Ecto neural progenitor cell (in vitro differentiated cells): ENCODE data around the gene PITX1.

Source experiments
- DNase-seq: peaks from one replicate; pipeline ENCODE4 v3.0.0-alpha.2; 2018; ENCODE audit warnings: low spot score

The PITX1 gene

DNA sequence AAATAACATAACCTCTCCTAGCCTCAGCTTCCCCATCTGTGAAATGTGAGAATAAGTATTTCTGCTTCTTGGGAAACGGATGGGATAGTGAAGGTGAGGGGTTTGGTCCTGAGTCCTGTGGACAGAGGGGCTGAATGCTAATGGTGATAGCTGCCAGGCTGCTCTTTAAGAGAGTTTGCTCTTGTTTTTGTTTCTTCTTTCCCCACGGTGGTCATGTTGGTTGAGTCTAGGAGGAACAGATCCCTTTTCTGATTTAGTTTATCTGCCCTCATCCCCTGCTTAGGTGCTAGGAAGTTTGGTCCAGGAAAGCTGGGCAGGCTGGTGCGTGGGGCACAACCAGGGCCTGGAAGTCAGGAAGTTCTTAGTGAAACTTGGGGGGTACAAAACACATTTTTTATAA lies 7.7 kb upstream of the PITX1 start:
- no peak for DNase-seq

DNA sequence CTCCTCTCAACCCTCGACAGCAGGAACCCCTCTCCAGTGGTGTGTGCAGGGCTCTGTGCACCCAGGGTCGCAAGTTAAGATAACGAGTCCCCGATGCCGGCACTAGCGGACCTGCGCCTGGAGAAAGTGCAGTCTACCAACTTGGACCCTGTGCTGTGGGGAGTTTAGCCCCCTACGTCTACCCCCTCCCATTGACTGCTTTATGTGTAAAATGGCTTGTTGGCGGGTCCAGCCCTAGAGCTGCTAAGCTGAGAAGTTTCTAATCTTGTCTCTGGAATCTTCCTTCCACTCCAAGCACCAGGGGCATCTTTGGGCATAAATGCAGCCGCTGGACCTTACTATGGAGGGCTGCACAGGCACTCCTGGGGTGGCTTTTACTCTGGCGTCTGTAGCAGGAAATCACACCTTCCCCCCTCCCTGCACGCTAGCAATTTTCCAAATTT lies 7.1 kb upstream of the PITX1 start:
- no peak for DNase-seq

DNA sequence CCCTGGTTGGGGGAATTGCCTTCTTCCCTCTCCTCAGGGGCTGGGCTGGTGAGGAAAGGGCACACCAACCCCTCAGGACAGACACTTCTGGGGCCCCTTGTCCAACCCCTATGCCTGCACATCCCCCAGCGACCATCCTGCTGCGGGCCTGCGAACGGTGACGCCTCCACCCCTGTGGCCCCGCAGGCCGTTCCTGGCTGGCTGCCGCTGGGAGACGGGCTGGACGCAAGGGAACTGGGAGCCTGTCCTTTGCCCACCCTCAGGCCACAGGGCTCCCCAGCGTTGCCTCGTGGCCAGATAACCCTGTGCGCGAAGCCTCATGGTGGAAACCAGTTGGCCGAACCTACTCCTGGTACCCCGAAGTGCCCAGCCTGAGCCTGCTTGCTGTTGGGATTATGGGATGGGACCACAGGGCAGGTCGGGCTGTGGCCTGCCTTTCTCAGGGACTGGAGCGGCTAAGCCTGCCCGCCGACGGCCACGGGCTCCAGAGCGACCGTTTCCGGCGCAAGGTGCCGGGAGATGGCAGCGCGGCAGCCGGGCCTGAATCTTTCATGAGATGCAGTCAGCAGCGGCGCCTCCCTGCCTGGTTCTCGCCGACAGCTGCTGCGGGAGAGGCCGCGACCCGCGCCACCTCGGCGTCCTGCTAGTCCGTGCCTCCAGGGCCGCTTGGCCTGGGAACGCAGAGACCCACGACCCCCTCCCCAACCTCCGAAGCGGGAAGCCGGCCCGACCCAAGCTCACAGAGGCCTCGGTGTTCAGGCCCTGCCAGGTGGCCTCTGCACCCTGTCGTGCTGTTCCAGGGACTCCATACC lies 6.5 kb upstream of the PITX1 start:
- DNase-seq, result peak; percentile 74

DNA sequence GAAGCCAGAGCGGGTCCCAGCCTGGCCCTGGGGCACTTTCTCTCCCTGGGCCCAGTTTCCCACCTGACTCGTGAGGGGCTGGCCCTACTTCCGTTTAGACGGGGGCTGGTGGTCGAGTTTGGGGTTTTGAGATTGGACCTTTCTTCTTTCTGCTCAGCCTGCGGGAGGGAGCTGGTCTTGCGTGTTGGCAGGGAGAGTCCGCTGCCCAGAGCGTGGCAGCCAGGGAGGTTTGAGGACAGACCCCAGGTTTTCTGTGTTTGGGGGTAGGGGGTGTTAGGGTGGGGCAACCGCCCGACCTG lies 6.0 kb upstream of the PITX1 start:
- DNase-seq, result peak; percentile 62

DNA sequence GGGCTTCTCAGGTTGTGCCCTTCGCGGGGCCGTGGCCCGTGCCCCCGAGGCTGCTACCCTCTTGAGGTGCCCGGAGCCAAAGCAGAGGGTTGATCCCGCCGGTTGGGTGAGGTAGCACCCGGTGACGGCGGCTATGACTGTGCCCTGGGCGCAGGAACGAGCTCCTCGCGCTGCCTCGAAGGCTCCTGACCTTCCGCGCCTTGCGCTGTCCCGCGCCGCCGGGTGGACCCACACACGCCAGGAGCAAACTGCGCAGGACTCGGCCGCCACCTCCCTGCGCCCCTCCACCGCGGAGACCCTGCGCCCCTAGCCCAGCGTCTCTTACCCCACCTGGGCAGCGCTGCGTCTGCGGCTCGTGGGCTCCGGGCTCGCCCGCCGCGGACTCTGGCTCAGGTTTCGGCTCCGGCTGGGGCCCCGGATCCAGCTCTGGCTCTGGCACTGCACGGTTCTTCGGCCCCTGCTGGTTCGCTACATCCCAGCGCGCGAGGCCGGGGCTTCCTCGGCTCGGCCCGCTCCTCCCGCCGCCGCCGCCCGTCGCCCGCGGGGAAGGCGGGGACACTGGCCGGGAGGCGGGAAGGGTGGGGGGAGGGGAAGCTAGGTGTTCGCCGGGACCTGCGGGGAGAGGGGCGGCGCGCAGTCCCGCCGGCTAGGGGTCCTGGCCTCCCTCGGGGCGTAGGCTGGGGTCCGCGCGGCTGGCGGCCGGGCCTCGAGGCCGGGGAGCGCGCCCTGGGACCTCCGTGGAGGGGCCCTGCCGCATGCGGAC lies 5.4 kb upstream of the PITX1 start:
- DNase-seq, result peak; percentile 67

DNA sequence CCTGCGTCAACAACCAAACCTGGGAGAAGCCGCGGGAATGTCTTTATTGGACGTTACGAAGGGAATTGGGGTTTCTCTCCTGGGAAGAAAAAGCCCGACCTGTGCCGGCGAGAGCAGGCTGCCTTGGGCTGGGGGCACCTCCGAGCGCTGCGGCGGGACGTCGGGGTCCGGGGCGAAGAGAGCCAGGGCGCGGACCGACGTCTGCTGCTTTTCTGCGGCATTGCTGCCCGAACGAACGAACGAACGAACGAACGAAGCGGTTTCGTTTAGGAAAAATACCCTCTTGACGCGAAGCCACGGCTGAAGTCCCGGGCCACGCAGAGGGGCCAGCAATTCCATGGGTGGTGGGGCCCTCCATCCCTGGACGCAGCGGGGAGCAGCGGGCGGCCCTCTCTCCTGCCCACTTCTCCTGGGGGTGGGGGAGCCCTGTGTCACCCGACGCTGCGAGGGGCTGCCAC lies 4.8 kb upstream of the PITX1 start:
- no peak for DNase-seq

DNA sequence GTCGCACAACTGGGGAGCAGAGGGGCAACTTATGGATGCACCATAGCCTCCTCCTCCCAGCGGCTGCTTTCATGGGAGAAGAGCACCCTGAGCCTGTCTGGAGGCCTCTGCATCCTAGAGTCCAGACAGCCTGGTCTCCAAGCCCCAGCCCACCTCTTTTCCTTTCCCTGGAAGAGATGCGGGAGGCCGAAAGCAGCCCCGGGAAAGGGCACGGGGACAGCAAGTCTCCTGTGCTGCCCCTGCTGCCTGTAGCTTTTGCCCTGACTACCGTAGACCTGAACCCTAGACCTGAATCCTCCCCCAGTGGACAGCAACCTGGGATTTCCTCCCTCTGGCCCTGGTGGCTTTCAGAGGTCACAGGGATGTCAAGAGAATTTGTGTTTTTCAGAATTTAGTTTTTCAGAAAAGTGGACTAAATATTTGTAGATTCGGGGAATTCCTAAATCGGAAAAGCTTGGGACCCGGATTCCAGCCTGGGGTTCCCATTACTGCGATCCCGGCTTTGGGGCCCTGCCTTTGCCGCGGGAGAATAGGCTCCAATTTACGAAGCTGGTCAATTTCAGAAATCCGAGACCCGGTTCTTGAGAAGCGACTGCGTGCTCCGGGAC lies 4.3 kb upstream of the PITX1 start:
- DNase-seq, result no peak

DNA sequence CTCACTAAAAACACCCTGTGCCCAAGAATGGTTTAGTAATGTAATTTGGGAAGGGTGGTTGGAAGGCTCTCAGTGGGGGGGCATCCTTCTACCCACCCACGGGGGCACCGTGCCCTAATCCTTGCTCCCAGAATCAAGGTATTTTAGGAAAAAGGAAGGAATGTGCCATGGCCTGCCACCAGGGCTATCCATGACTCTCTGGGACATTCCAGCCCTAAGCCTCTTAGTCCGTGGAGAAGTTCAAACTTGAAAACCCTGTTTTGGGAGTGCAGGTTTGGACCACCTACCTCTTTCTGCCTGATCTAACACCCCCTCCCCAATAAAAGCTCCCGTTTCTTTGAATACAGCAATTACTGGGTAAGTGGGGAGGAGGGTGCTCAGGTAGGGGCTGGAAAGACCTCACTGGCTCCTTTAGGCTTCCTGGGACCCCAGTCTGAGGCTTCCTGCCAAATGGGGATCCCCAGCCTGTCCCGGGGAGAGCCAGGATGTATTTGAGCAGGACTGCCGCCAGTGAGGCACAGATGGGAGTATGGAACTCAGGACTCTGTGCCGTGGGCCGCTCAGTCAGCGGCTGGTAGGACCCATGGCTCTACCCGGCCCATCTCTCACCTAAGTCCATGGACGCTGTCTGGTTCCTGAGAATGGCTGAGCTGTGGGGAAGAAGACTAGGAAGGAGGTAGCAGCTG lies 3.6 kb upstream of the PITX1 start:
- no peak for DNase-seq

DNA sequence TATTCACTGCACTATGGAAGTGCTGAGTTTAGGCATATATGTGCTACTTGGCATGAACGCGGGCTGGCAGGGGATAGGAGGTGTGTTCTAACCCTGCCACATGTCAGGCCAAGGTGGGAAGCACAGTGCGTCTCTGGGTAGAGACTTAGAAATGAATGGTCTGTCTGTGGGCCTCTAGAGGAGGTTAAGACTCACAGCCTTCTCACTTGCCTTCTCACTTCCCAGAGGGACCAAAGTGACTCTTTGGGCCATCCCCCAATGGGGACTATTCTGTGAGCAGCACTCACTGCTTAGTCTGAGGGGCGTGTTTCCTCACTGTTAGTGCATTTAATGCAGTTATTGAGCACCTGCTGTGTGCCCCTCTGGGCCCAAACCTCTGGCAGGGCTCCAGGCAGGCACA lies 2.4 kb upstream of the PITX1 start:
- no peak for DNase-seq

DNA sequence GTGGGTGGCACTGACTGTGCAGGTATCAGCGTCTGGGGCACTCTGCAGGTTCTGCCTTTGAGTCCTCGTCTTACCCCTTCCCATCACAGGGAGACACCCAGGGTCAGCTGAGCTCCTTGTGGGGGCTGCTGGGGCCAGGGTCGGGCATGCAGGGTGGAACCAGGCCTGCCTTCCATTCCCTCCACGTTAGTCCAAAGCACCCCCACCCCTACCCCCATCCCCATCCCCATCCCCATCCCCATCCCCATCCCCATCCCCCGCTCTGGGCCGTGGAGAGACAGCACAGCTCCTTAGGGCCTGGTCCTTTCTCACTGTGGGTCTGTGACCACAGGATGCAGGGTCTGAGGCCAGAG lies 1.6 kb upstream of the PITX1 start:
- no peak for DNase-seq

DNA sequence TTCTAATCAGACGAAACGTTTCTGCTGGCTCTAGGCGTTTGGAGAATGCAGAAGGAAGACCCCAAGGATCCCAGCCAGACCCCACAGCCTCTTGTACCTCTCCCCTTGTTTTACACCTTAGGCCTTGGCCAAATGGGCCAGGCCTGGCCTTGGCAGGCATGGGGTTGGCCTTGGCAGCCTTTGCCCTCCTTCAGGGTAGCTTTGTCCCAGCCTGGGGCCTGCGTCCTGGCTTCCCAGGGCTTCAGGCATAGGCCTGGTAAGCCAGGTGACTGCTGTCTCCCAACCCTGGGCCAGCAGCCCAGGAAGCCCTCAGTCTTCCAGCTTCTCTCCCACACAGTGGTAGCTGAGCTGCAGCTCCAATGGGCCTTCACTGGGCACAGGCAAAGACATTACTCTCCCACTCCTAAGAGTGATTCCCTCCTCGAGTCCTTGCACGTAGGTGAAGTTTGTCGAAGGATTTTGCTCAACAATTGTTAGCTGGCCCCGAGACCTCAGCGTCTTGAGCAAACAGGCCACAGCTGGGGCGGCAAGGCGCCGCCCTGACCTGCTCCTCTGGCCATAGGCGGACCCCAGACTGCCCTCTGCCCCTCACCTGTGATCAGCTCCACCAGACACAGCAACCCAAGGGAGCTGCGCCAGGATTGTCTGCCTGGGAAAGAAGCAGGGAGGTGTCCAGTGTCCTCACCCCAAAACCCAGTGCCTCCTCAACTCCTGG lies 1.1 kb upstream of the PITX1 start:
- DNase-seq, result no peak

DNA sequence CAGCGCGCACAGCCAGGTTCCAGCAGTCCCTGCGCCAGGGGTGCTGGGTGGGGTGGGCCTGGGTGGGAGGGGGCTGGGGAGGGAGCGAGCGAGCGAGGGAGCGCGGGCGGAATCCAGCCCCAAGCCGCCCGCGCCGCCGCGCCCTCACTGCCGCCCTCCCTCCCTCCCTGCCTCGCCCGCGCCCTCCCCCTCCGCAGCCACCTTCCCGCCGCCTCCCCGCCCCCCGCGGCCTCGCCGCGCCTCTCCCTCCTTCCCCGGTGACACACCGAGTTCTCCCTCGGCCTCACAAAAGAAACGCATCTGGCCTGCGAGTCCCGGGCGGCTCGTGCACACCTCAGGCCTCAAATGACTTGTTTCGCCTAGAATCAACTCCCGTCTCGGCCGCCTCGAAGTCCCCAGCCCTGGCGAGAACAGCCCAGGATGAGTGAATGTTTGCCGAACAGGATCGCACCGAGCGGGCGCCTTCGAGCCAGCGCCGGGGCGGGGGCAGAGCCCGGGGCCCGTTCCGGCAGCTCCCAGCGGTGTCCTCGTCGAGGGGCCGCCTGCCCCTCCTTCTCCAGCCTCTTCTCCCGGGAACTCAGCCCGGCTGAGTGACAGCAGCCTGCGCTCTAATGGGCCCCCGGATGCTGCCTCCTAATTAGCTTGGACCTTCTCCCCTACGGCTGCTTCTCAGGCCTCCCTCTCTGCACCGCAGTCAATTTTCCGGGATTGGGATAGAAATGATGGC lies 371 bp upstream of the PITX1 start:
- peak; percentile 73 for DNase-seq

DNA sequence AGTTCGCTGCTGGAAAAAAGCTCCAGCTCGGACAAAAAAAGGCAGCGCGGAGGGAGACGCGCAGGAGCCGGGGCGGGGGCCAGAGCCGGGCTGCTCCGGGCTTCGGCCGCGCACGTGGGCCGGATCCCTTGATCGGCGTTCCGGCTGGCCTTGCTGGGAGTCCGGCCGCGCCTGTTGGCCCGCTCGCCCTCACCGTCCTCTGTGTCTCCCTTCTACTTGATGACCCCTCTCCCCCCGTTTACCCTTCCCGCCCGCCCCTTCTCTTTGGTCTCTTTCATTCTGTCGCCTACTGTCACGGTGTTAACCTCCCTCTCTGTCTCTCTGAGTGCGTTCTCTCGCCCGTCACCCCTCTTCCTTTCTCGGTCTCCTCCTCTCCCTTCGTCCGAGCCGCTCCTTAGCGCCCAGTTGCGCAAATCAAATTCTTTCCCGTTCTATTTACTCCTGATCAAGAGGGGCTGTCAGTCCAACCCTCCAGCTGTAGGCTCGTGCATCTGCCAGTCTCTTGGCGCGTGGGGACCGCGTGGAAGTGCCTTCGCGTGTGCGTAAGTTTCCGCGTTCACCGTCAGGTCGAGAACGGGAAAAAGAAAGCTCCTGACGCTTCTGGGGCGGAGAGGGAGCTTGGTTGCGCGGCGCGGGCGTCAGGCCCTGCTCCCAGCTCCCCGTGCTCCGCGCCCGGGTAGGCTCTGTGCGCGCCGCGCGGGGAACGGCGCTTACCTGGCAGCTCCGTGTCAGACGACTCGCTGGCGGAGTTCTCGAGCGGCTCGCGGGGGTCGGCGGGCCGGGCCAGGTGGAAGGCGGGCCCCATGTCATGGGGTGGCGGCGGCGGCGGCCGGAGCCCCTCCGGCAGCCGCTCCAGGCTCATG lies 798 bp downstream of the PITX1 start:
- peak; percentile 78 for DNase-seq

DNA sequence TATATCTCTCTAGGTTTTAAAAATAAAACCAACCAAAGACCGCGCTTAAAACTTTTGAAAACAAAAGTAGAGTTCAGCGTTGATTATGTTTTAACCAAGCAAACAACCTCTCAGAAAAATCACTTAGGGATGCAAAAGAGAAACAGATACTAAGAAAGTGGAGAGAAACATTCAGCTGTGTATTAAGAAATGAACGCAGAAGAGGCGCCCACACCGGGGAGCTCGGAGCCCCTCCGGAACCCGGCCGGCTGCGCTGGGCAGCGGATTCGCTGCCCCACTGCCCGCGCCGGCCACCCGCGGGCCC lies 1.4 kb downstream of the PITX1 start:
- no peak for DNase-seq

DNA sequence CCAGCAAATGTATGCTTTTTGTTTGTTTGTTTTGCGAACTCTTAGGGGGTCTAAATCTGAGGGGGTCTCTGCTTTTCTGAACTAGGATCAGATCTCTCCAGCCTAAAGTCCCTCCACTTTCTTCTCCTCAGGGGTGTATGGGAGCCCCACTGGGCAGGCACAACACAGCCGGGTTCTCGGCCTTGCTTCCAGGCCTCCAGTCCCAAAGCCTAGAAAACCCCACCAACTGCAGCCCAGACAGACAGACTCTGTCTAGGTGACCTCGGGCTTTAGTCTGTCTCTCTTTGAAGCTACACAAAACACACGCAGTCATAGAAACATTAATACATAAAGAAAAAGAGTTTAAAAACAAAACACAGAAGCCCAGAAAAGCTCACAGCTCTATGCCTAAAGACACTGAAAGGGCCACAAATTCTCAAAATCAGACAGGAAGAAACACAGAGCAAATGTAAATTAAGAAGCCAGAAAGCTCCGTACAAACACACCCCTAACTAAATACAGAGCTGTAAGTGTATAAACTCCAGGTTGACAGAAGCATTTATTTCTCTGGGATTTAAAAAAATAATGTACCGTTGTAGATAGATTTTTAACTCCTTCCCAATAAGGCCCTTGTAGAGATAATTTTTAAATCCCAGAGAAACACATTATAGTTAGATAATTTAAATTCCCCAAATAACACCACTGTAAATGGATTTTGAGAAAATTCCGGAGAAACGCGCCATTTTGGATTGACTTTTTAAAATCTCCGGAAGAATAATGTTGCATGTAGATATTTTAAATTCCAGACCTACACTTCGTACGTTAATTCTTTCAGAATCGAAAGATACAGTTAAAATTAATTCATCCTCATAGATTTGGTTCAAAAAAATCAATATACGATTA lies 2.0 kb downstream of the PITX1 start:
- no peak for DNase-seq

DNA sequence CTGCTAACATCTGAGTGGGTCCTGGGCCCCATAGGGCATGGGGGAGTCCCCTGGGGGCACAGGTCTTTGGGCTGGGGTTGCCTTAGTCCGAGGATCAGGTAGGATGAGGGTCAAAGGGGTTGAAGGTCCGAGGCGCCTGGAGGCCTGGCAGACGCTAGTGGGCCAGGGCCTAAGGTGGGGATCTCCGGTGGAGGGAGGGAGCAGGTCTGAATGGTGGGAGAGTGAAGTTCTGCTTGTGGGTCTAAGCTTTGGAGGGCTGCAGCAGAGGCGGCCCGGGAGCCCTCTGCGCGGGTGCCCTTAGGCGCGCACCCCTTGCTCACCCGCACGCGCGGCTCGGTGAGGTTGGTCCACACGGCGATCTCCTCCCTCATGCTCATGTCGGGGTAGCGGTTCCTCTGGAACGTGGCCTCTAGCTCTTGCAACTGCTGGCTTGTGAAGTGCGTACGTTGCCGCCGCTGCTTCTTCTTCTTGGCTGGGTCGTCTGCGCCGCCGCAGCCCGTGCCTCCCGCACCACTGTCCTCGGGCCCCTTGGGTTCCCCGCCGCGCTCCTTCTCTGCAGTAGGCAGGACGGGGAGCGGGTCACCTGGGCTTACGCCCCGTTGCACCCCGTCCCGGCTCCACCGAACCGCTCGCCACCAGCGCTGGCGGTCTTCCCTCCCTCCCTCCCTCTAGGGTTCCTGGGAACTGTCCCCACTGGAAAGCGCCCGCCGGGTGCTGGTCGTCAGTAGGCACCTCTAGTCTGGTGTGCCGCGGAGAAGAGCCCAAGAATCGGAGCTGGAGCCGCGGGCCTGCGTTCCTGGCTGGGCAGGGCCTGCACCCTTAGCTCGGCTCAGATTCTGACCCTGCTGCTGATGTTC lies 2.8 kb downstream of the PITX1 start:
- peak; percentile 69 for DNase-seq

DNA sequence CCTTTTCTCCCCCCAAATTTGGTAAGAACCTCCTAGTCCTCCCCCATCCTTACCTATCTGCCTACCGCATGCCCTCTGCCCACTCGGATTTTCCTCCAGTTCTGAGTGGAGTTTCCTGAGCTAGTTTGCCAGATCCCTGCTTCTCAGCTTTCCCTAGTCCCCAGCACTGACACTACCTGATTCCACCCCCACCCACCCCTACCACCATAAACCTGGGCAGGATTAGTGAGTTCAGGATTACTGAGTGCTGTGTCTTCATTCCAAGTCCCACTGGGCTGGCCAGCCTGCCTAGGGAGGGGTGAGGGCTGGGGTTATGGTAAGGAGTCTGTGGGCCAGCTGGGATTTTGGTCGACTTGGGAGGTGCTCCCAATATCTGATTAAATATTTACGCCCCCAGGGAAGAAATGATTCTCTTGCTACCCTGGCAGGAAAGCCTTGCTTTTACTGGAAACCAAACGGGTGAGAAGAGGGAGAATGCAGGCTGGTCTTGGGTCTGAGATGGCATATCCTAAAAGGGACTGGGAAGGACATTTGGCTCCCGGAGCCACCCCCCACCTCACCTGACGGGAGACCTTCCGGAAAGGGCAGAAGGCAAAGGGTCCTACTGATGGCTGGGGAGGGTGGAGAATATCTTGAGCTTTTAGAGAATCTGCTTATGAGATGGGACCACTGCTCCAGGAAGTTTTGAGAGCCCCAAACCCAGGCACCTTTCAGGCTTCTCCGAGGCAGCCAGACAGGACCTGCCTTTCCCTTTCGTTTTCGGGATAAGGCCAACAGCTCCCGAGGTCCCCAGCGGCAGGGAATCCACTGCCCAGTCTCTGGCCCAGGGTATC lies 3.7 kb downstream of the PITX1 start:
- peak; percentile 60 for DNase-seq
